ENCODE results near the gene IFT81. TPM values are rescaled to one million over a fixed set of nuclear protein-coding genes. Genes with fewer than 3 reads are reported as not detected.

The IFT81 gene, protein sequence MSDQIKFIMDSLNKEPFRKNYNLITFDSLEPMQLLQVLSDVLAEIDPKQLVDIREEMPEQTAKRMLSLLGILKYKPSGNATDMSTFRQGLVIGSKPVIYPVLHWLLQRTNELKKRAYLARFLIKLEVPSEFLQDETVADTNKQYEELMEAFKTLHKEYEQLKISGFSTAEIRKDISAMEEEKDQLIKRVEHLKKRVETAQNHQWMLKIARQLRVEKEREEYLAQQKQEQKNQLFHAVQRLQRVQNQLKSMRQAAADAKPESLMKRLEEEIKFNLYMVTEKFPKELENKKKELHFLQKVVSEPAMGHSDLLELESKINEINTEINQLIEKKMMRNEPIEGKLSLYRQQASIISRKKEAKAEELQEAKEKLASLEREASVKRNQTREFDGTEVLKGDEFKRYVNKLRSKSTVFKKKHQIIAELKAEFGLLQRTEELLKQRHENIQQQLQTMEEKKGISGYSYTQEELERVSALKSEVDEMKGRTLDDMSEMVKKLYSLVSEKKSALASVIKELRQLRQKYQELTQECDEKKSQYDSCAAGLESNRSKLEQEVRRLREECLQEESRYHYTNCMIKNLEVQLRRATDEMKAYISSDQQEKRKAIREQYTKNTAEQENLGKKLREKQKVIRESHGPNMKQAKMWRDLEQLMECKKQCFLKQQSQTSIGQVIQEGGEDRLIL
- 24.4 to 25.5 TPM (median 24.7 TPM) in 3 replicates for total RNA-seq

DNA sequence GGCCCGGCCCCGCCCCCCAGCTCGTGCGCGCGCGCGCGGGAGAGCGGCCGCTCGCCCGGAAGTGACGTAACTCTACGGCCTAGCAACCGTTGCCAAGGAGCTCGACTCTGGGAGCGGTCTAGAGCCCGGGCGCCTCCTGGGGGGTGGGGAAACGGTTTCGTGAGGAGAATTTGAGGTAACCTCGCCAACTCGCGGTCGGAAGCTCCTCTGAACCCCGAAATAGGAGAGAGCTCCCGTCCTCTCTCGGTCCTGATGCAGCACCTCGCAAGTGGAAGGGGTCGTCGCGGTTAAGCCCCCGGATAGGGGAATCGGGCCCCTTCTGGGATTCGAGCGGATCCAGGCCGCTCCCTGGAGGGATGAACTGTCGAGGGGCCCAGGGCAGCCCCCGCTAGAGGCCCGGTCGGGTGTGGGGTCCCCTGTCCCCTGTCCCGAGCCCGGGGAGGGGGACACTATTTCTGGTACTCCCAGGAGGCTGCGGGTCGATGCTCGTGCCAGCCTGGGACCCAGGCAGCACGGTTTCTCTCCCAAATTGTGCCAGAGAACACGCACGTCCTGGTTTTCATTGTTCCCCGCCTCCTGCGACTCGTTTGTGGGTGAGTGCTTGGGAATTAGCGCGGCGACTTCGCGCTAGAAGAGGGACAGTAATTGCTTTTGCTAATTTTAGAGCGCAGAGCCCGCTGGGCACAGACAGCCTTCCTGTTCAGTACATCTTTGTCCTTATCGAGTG, at the start of gene IFT81:
IFT81 (plus strand) TSS at position 89 of the 727 bp plus-strand sequence. CDS start 3,024 bp downstream, outside the sequence.
- Mint-ChIP-seq H3K27me3 (ENCODE audit: low read depth) (peaks cover 8% of the 10 kb centered on the region), H3K4me1 (peaks cover 25% of the 10 kb centered on the region)

DNA sequence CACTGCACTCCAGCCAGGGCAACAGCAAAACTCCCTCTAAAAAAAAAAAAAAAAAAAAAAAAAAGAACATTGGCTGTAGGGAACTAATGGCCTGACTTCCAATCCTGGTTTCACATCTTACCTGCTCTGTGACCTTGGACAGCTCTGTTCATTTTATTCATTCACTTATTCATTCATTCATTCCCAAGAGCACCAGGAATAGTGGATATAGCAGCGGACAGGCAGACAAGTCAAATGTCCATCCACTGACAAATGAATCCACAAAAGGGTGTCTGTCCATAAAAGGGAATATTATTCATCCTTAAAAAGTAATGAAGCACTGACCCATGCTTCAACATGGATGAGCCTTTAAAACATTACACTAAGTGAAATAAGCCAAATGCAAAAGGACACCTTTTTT, 48.3 kb upstream of the IFT81 start:
- Mint-ChIP-seq H3K4me1 (peaks cover 10% of the 10 kb centered on the region), H3K27ac (no peak overlapping the region), H3K36me3 (no peaks in the 10 kb centered on the region), H3K9me3 (no peaks in the 10 kb centered on the region), H3K4me3 (no peak overlapping the region), H3K27me3 (ENCODE audit: low read depth) (peaks cover 10% of the 10 kb centered on the region)
- TF ChIP-seq, protein P1, sequence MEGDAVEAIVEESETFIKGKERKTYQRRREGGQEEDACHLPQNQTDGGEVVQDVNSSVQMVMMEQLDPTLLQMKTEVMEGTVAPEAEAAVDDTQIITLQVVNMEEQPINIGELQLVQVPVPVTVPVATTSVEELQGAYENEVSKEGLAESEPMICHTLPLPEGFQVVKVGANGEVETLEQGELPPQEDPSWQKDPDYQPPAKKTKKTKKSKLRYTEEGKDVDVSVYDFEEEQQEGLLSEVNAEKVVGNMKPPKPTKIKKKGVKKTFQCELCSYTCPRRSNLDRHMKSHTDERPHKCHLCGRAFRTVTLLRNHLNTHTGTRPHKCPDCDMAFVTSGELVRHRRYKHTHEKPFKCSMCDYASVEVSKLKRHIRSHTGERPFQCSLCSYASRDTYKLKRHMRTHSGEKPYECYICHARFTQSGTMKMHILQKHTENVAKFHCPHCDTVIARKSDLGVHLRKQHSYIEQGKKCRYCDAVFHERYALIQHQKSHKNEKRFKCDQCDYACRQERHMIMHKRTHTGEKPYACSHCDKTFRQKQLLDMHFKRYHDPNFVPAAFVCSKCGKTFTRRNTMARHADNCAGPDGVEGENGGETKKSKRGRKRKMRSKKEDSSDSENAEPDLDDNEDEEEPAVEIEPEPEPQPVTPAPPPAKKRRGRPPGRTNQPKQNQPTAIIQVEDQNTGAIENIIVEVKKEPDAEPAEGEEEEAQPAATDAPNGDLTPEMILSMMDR (IDR thresholded peaks at IDR 0.05; ENCODE audit: unreplicated experiment) = no peak
- DNase-seq (ENCODE audit: low spot score in 2 of 2, unreplicated experiment in 2 of 2) = no peak

More for the DNA sequence above, at the start of gene IFT81:
- peak within 1 kb of the TSS; percentile 96 for H3K4me3 Mint-ChIP-seq
- H3K27ac Mint-ChIP-seq = peak within 1 kb of the TSS; percentile 96
- TF ChIP-seq, protein P1 (IDR thresholded peaks at IDR 0.05; ENCODE audit: unreplicated experiment) = no peak
- peaks cover 9% of the 10 kb centered on the region for H3K36me3 Mint-ChIP-seq
- DNase-seq (ENCODE audit: low spot score in 2 of 2, unreplicated experiment in 2 of 2) = peak; percentile 97 to 98
- no peaks in the 10 kb centered on the region for H3K9me3 Mint-ChIP-seq

DNA sequence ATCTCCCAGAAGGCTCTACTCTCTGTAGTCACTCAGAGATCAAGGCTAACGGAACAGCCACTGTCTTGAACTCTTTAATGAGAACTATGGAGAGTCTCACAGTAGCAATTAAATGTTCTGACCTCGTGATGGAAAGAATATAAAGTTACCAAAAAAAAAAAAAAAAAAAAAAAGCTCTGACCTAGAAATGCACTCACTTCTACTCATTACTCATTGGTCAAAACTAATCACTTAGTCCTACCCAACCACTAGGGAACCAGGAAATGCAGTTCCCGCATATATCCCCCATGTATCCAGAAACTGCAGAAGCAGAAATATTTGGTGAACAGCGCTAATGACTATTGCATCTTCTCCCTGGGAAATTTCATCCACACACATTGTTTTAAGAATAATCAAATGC, 46.4 kb upstream of the IFT81 start:
- no peak for DNase-seq (ENCODE audit: low spot score in 2 of 2, unreplicated experiment in 2 of 2)
- Mint-ChIP-seq H3K36me3 (no peaks in the 10 kb centered on the region), H3K4me1 (peaks cover 10% of the 10 kb centered on the region), H3K27ac (no peak overlapping the region), H3K27me3 (ENCODE audit: low read depth) (peaks cover 9% of the 10 kb centered on the region), H3K9me3 (no peaks in the 10 kb centered on the region), H3K4me3 (no peak overlapping the region)
- TF ChIP-seq, protein P1 (IDR thresholded peaks at IDR 0.05; ENCODE audit: unreplicated experiment) = no peak

DNA sequence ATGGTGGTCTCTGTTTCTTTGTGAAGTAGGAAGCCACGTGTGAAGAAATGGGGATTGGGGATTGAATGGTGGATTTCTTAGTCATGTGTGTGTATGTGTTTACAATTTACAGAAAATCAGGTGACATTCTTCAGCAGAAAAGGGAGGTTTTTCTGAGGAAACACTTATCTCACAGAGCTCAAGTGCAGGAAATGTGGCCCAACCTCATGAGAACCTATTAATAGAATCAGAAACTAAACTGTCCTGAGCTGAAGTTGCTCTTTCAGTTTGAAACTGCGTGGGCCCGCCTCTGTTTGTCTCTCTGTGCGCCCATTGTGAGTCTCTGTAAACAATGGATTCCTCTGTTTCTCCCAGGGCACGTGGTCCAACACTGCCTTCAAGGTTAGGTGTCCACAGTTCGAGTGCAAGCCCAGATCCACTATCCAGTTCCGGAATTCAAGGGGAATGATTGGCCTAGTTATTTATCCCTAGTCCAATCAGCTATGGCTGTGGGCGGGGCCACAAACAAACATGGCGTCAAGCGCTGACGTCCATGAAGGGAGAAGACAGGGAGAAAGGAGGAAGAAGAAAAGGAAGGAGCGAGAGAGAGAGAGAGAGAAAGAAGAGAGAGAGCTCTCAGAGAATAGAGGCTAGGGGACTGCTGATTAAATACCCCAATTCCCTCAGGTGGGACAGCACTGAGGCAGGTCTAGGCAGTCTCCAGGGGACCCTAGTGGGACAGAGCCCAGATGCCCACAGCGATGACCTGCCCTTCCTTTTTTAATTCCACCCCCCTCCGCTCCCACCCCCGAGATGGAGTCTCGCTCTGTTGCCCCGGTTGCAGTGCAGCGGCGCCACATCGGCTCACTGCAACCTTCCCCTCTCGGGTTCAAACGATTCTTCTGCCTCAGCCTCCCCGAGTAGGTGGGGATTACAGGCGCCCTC, 44.4 kb upstream of the IFT81 start:
- H3K4me3 Mint-ChIP-seq = no peak overlapping the region
- DNase-seq (ENCODE audit: low spot score in 2 of 2, unreplicated experiment in 2 of 2) = no peak
- no peak overlapping the region for H3K27ac Mint-ChIP-seq
- H3K4me1 Mint-ChIP-seq = peaks cover 2% of the 10 kb centered on the region
- peaks cover 5% of the 10 kb centered on the region for H3K27me3 Mint-ChIP-seq (ENCODE audit: low read depth)
- H3K9me3 Mint-ChIP-seq = no peaks in the 10 kb centered on the region
- no peaks in the 10 kb centered on the region for H3K36me3 Mint-ChIP-seq
- TF ChIP-seq, protein P1 (IDR thresholded peaks at IDR 0.05; ENCODE audit: unreplicated experiment) = no peak

DNA sequence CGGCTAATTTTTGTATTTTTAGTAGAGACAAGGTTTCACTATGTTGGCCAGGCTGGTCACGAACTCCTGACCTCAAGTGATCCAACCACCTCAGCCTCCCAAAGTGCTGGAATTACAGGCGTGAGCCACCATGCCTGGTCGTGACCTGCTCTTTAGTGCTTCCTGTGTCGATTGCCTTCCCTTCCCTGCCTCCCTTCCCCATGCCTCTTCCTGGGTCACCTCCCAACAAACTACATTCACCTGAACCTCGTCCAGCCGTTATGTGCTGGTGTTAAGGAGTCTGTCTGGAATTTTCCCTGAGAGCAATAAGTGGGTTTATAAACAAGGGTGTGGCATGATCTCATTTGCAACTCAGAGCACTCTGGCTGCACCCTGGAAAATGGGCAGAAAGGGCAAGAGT, 43.7 kb upstream of the IFT81 start:
- Mint-ChIP-seq H3K27ac (no peak overlapping the region), H3K27me3 (ENCODE audit: low read depth) (peaks cover 5% of the 10 kb centered on the region), H3K4me1 (peaks cover 2% of the 10 kb centered on the region), H3K9me3 (no peaks in the 10 kb centered on the region), H3K4me3 (no peak overlapping the region), H3K36me3 (no peaks in the 10 kb centered on the region)
- TF ChIP-seq, protein P1 (IDR thresholded peaks at IDR 0.05; ENCODE audit: unreplicated experiment) = no peak
- DNase-seq (ENCODE audit: low spot score in 2 of 2, unreplicated experiment in 2 of 2) = no peak
